Stimulated activated CD8-positive, alpha-beta memory T cell treated with anti-CD3 and anti-CD28 coated beads, Interleukin-15, amount 100 ng/mL, for 1 hour (primary cell): ENCODE results near the gene NRXN3.

Experiments used
- DNase-seq: peaks from one replicate; pipeline ENCODE4 v3.0.0-alpha.2; 2020; ENCODE audit warnings: low read depth

Gene NRXN3

GRCh38 chr14:79150226-79150625, 980.1 kb downstream of the NRXN3 start:
- no peak for DNase-seq

- no peak for DNase-seq
Observed at GRCh38 chr14:79157369-79157768, 987.2 kb downstream of the NRXN3 start.

GRCh38 chr14:79161571-79161970, 991.4 kb downstream of the NRXN3 start:
- no peak for DNase-seq

GRCh38 chr14:79162833-79163232, 992.7 kb downstream of the NRXN3 start:
- no peak for DNase-seq

- DNase-seq: no peak
Observed at GRCh38 chr14:79165471-79166090, 995.4 kb downstream of the NRXN3 start.

- no peak for DNase-seq
Observed at GRCh38 chr14:79166171-79166570, 996.0 kb downstream of the NRXN3 start.

GRCh38 chr14:79167957-79168356, 997.8 kb downstream of the NRXN3 start:
- DNase-seq: no peak

GRCh38 chr14:79175671-79176070, 1005.5 kb downstream of the NRXN3 start:
- DNase-seq: no peak

- no peak for DNase-seq
Observed at GRCh38 chr14:79177106-79177505, 1006.9 kb downstream of the NRXN3 start.

GRCh38 chr14:79178719-79179118, 1008.5 kb downstream of the NRXN3 start:
- no peak for DNase-seq

GRCh38 chr14:79179985-79180384, 1009.8 kb downstream of the NRXN3 start:
- no peak for DNase-seq

GRCh38 chr14:79180656-79181055, 1010.5 kb downstream of the NRXN3 start:
- DNase-seq: no peak

GRCh38 chr14:79186523-79186922, 1016.4 kb downstream of the NRXN3 start:
- no peak for DNase-seq

GRCh38 chr14:79193689-79194477, 1023.7 kb downstream of the NRXN3 start:
- DNase-seq: no peak

- no peak for DNase-seq
Observed at GRCh38 chr14:79196216-79196615, 1026.0 kb downstream of the NRXN3 start.

GRCh38 chr14:79197516-79197915, 1027.3 kb downstream of the NRXN3 start:
- no peak for DNase-seq

- no peak for DNase-seq
Observed at GRCh38 chr14:79199217-79199616, 1029.0 kb downstream of the NRXN3 start.

GRCh38 chr14:79201564-79202207, 1031.5 kb downstream of the NRXN3 start:
- no peak for DNase-seq

GRCh38 chr14:79204591-79204990, 1034.4 kb downstream of the NRXN3 start:
- no peak for DNase-seq

- DNase-seq: no peak
Observed at GRCh38 chr14:79209418-79209817, 1039.2 kb downstream of the NRXN3 start.

- no peak for DNase-seq
Observed at GRCh38 chr14:79225815-79226214, 1055.6 kb downstream of the NRXN3 start.

GRCh38 chr14:79229383-79229909, 1059.3 kb downstream of the NRXN3 start:
- DNase-seq: no peak

- DNase-seq: no peak
Observed at GRCh38 chr14:79242666-79243065, 1072.5 kb downstream of the NRXN3 start.
